ENCODE results near the gene MAP6. TPM values are rescaled to one million over a fixed set of nuclear protein-coding genes. Genes with fewer than 3 reads are reported as not detected.

MAP6 gene
- total RNA-seq, 4 donors from 2014 or later, result 7.9 to 22.1 (median 14.4) TPM

- Histone ChIP-seq H3K27ac (no peak overlapping the region), H3K27me3 (no peaks in the 10 kb centered on the region), H3K4me1 (no peaks in the 10 kb centered on the region), H3K9me3 (no peaks in the 10 kb centered on the region), H3K36me3 (no peaks in the 10 kb centered on the region), H3K4me3 (no peak overlapping the region)
- DNase-seq, result no peak
- intact Hi-C loops (cut with DNase I; ENCODE audit: low total_unique reads), result no loop called here
- no peak for TF ChIP-seq POLR2A (IDR thresholded peaks at IDR 0.05)
- TF ChIP-seq, protein P1, sequence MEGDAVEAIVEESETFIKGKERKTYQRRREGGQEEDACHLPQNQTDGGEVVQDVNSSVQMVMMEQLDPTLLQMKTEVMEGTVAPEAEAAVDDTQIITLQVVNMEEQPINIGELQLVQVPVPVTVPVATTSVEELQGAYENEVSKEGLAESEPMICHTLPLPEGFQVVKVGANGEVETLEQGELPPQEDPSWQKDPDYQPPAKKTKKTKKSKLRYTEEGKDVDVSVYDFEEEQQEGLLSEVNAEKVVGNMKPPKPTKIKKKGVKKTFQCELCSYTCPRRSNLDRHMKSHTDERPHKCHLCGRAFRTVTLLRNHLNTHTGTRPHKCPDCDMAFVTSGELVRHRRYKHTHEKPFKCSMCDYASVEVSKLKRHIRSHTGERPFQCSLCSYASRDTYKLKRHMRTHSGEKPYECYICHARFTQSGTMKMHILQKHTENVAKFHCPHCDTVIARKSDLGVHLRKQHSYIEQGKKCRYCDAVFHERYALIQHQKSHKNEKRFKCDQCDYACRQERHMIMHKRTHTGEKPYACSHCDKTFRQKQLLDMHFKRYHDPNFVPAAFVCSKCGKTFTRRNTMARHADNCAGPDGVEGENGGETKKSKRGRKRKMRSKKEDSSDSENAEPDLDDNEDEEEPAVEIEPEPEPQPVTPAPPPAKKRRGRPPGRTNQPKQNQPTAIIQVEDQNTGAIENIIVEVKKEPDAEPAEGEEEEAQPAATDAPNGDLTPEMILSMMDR (IDR thresholded peaks at IDR 0.05), result no peak
Measured at GRCh38 chr11:75606099-75606498, 62.7 kb downstream of the MAP6 start.

DNA sequence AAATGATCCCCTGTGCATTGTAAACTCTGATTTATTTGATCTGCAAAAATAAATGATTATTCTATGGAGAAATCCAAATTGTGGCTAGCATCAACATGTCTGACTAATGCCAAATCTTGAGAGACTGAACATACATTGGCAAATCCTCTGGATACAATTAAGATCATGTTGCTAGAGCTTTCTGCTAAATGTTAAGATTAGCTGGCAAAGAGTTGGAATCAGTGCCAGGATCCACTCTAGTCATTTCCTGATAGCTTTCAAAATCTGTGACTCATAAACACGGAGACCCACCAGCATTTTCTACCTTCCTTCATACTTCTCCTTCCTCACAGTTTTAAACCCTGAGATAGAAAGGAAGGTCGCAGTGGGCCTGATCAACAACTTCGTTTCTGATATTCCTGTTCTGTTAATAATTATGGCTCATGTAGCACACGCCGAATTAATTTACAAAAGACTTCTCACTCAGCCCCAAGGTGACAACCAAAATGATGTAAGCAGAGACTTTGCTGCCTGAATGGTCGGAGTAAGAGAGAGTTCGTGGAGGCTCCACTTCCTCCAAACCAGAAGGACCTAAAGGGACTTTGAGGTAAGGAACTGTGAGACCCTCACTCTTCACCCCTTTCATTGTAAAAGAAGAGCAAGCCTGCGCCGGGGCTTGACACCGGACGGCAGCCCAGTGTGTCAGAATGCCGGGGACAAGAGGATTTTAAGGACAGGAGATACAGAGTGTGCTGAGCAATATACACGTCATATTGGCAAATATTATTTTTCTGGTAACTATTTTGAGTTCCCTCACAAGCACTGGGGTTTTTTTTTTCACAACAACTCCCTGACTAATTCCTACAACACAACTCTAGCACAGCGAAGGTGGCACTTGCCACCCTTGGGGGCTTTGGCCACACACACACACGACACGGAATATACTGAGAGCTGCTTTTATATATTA lies 64.8 kb downstream of the MAP6 start:
- TF ChIP-seq, protein P1 (IDR thresholded peaks at IDR 0.05), result no peak
- TF ChIP-seq POLR2A (IDR thresholded peaks at IDR 0.05), result no peak

GRCh38 chr11:75602951-75603350 lies 65.9 kb downstream of the MAP6 start:
- H3K9me3 ChIP-seq, result no peaks in the 10 kb centered on the region
- no peak for DNase-seq
- H3K36me3 ChIP-seq, result no peaks in the 10 kb centered on the region
- no peak for TF ChIP-seq POLR2A (IDR thresholded peaks at IDR 0.05)
- TF ChIP-seq, protein P1 (IDR thresholded peaks at IDR 0.05), result no peak
- intact Hi-C loops (cut with DNase I; ENCODE audit: low total_unique reads), result no loop called here
- no peaks in the 10 kb centered on the region for H3K27me3 ChIP-seq
- no peaks in the 10 kb centered on the region for H3K4me1 ChIP-seq
- H3K4me3 ChIP-seq, result no peak overlapping the region
- H3K27ac ChIP-seq, result no peak overlapping the region

More for the DNA sequence above, 64.8 kb downstream of the MAP6 start:
- Histone ChIP-seq H3K27ac (no peak overlapping the region), H3K36me3 (no peaks in the 10 kb centered on the region), H3K9me3 (no peaks in the 10 kb centered on the region), H3K27me3 (no peaks in the 10 kb centered on the region), H3K4me1 (no peaks in the 10 kb centered on the region), H3K4me3 (no peak overlapping the region)
- intact Hi-C loops (cut with DNase I; ENCODE audit: low total_unique reads), result no loop called here
- DNase-seq, result no peak

DNA sequence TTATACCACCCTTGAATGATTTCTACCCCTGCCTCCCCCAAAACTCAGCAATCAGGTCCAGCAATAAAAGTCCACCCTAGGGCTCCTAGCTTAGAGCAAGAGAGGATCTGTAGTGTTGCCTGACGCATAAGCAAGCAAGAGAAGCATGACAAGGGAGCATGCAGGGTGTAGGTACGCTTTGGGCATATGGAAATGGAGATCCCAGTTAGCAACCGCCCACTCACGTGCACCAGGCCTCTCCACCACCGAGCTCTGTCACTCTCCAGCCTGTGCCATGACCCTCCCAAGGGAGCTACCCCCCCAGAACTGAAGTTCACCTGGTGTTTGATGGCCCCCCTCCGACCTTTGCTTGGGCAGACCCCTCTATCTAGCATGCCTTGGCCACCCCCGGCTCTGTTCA lies 67.3 kb downstream of the MAP6 start:
- TF ChIP-seq, protein P1 (IDR thresholded peaks at IDR 0.05), result no peak
- no peak for TF ChIP-seq POLR2A (IDR thresholded peaks at IDR 0.05)
- intact Hi-C loops (cut with DNase I; ENCODE audit: low total_unique reads), result no loop called here
- no peaks in the 10 kb centered on the region for H3K36me3 ChIP-seq
- H3K4me1 ChIP-seq, result no peaks in the 10 kb centered on the region
- no peak overlapping the region for H3K27ac ChIP-seq
- no peaks in the 10 kb centered on the region for H3K9me3 ChIP-seq
- DNase-seq, result no peak
- no peaks in the 10 kb centered on the region for H3K27me3 ChIP-seq
- no peak overlapping the region for H3K4me3 ChIP-seq

- Histone ChIP-seq H3K27me3 (no peaks in the 10 kb centered on the region), H3K9me3 (no peaks in the 10 kb centered on the region), H3K4me1 (no peaks in the 10 kb centered on the region), H3K36me3 (no peaks in the 10 kb centered on the region), H3K27ac (no peak overlapping the region), H3K4me3 (no peak overlapping the region)
- TF ChIP-seq POLR2A (IDR thresholded peaks at IDR 0.05), result no peak
- TF ChIP-seq, protein P1 (IDR thresholded peaks at IDR 0.05), result no peak
- DNase-seq, result no peak
- intact Hi-C loops (cut with DNase I; ENCODE audit: low total_unique reads), result no loop called here
Measured at GRCh38 chr11:75600356-75600755, 68.5 kb downstream of the MAP6 start.
